ENCODE data around the gene PKIB. TPM values are rescaled to one million over a fixed set of nuclear protein-coding genes. Genes with fewer than 3 reads are reported as not detected.

PKIB gene
- polyA plus RNA-seq, 5 donors, result 1.7 to 2.7 (median 2.0) TPM

GRCh38 chr6:122666418-122666817 is 56.2 kb downstream of the PKIB start:
- no peak for DNase-seq

DNA sequence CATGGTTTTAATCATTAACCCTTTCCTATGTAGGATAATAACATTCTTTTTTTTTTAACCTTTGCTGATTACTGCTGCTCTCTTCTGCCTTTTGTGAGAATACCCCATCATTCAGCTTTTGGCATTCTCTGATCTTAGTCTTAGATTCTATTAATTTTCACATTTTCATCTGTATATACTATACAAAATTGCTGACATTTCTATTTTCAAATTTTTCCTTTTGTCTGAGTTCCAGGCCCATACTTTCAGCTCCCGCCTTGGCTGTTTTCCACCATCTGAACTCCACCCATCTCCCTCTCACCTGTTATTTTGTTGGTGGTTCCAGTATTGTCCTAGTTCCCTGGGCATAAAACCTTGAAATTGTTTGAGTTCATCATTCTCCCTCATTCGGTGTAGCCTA is 59.2 kb downstream of the PKIB start:
- no peak for DNase-seq

GRCh38 chr6:122669868-122670267 is 59.7 kb downstream of the PKIB start:
- DNase-seq, result no peak

DNA sequence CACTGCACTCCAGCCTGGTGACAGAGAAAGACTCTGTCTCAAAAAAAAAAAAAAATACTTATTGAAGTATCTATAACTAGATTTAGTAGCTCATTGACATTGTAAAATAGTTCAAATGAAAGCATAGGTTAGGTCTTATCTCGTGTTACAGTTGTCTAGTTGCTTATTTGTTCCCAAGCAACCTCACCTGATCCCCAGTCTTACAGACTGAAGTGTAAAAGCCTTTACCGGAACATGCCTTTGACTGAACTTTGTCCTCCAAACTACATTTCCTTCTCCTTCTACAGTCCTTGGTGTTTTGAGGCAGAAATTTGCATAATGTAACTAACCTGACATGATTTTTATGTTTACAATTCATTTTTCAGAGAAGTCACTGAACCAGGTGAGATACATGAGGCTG is 61.0 kb downstream of the PKIB start:
- no peak for DNase-seq

- no peak for DNase-seq
Observed at GRCh38 chr6:122673343-122673961, 63.2 kb downstream of the PKIB start.

DNA sequence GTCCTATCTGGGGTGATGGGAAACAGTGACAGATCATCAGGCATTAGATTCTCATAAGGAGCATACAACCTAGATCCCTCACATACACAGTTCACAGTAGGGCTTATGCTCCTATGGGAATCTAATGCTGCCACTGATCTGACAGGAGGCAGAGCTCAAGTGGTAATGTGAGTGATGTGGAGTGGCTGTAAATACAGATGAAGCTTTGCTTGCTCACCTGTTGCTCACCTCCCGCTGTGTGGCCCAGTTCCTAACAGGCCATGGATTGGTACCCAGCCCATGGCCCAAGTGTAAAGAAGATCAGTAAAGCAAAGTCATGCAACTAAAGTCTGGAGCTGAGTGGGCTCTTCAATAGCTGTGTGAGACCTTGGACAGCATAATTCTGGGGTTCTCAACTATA is 65.9 kb downstream of the PKIB start:
- DNase-seq, result no peak

GRCh38 chr6:122676688-122677087 is 66.5 kb downstream of the PKIB start:
- no peak for DNase-seq

DNA sequence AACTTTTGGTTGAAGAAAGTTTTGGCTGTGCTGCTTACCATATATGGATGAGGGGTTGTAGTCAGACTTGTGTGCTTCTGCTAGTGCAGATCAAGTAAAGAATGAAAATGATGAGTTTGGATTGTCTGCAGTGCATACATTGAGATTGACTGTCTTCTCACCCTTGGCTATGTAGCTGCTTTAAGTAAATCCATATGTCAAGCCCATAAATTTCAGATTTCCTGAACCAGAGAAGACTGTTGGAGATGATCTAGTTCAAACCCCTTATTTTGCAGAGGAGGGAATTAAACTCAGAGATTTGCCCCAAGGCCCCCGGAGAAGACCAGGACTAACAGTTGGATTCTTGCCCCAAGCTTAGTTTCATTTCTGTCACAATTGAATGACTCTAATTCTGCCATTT is 67.2 kb downstream of the PKIB start:
- DNase-seq, result no peak

DNA sequence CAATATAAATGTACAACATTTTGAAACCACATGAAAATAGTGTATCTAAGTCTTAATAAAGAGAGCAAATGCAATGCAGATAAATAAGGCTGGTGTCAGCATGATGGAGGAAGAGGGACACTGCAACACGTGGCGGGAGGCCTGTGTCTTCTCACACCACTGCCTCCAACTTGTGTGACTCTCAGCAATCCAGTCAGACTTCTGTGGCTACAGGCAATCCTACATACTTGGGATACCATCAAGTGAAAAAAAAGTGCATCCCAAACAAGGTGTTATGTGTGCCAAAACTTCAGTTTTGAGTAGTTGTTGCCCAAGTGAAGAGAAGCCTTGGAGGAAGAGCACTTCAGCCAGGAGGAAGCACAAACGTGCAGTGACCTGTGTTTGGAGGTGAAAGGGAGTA is 68.6 kb downstream of the PKIB start:
- DNase-seq, result no peak

- DNase-seq, result no peak
Observed at GRCh38 chr6:122681705-122682104, 71.5 kb downstream of the PKIB start.

- DNase-seq, result no peak
Observed at GRCh38 chr6:122683989-122684651, 73.9 kb downstream of the PKIB start.

- DNase-seq, result no peak
Observed at GRCh38 chr6:122692175-122692598, 82.0 kb downstream of the PKIB start.

GRCh38 chr6:122692807-122693580 is 82.8 kb downstream of the PKIB start:
- no peak for DNase-seq

DNA sequence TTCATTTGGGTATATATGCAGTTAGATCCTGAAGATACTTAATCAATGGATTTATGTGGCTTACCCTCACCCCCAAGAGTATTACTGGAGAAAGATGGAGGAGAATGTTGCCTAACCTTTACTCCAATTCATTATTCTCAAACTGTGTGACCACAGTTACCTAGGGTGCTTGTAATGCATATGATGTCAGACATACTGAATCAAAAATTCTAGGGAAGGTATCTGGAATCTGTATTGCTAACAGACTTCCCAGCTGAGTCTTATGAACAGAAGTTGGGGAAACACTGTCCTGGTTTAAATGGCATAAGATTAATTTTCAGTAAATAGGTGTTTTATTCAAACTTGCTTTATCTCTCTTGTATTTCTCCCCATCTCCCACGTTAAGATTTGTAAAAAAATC is 83.9 kb downstream of the PKIB start:
- no peak for DNase-seq

DNA sequence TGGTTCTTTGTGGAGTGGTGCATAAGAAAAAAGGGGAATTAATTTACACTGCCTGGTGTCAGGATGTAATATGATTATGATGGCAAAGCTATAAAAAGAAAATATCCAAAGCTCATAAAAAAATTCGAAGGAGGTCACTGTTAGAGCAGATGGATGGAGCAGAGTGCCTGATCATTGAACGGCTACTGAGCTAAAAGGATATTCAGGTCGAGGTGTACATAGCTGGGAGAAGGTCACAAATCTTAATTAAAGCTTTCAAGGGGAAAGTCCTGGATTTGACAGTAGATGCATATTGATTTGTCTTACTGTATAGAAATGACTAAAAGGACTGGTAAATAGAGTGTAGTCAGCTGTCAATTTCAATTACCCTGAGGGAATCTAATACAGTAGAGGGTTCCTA is 84.4 kb downstream of the PKIB start:
- DNase-seq, result no peak

GRCh38 chr6:122695188-122695587 is 85.0 kb downstream of the PKIB start:
- no peak for DNase-seq

DNA sequence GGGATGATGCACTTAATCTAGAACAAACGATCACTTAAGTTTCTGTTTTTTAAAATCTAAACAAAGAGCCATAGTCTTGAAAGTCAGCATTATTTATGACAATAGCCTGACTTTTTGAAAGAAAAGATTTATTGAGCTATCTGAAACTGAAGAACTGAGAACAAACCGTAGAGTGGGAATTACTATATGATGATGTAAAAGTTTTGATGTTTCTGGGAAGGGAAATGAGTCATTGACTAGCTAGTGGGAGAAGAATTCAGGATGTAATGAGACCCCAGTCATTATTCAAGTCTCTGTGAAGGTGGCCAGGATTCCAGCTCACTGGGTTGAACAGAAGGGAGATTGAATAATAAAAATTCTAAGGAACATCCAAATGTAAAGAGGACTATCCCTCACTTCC is 85.9 kb downstream of the PKIB start:
- no peak for DNase-seq

DNA sequence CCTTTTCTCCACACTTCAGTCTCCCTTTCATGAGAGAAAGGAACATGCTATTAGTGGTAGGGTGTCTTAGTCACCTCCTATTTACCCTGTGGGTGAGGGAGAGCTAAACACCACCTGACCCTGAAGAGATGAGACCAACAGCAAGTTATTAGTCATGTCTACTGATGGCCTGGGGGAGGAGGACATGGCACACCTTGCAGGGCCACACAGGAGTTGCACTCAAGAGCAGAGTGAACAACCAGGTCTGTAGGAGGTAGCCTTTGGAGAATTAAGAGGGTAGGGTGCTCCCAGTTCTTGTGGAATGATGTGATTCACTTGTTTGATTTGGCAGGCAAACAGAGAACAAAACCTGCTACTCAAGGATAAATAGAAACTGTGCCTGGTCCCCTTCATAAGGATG is 86.6 kb downstream of the PKIB start:
- no peak for DNase-seq

DNA sequence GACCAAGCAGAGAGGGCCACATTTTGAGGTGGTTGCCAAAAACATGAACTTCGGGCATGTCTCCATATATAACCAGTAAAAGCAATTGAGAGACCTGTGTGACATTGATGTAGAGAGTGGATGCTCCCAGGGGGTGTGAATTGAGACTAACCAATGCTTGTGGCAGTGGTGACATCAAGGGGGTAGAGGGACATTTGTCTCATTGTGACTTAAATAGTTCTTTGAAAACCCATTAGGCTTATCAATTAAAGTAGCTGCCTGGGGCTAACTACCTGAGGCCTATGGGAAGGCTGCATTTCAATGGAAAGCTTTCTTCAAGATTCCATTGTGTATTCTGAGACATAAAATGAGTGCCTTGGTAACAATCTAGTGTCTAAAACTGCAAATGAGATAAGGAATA is 87.3 kb downstream of the PKIB start:
- no peak for DNase-seq

- DNase-seq, result no peak
Observed at GRCh38 chr6:122701666-122702065, 91.5 kb downstream of the PKIB start.

DNA sequence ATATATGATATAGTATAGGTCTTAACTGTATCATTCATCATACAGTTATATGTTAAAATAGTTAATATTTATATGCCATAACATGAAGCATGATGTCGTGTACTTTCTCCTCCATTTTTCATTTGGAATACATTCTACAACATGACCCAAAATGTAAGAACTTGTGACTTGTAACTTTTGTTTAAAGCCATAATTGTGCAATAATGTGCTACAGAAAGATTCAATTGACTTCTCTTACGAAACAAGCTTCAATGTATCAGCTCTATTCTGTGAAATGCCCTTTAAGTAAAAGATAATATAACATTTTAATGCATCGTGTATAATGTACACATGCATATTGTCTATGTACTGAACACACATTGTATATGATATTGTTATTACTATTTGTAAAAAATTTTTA is 92.6 kb downstream of the PKIB start:
- no peak for DNase-seq

DNA sequence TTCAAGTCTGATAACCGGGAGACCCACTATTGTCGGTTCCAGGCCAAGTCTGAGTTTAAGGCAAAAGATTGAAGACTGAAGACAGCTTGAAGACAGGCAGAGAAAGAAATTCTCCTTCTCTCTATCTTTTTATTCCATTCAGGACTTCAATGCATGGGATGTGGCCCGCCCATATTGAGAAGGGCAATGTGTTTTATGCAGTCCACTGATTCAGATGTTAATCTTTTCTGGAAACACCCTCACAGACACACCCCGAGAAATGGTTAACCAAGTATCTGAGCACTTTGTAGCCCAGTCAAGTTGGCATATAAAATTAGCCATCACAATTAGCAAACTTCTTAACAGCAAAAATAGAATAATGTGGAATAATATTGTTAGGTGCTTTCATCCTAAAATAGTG is 93.9 kb downstream of the PKIB start:
- no peak for DNase-seq

DNA sequence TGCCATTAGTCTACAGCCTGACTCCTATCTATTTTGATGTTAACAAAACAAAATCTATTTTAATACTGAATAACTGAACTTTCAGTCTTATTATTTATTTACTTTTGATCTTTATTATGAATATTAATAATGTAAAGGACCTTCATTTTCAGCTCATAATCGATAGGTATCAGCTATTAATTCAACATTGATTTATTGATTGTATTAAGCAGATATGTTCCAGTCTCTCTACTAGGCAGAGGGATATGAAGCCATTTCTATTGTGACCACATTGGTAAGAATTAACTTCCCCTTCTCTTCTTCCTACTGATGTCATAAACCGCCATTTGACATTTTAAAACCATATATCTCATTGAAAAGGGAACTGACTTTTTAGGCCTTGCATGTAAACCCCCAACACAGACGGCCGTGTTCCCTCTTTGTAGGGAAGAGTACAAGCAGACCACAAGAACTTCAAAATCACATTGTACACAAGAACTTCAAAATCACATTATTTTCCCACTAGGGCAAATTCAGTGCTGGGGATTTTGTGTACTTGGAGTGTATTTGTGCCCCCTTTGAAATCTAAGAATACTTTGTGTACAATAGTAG is 99.8 kb downstream of the PKIB start:
- no peak for DNase-seq

All from right lung (tissue), 5 donors.